HL-60 (cell line): ENCODE measurements around the gene SLAIN2.

Experiments
- CTCF ChIP-seq: IDR thresholded peaks from one replicate; pipeline ENCODE4 v1.5.1; 2011; ENCODE audit warnings: low read length, control low read depth, inconsistent platforms; ENCODE audit not compliant: insufficient read depth
- GABPA ChIP-seq: IDR thresholded peaks from 2 replicates; pipeline ENCODE4 v1.6.1; 2012; ENCODE audit warnings: low read depth
- POLR2AphosphoS5 ChIP-seq: IDR thresholded peaks from 2 replicates; pipeline ENCODE4 v1.6.1; 2012; ENCODE audit warnings: low read depth
- REST ChIP-seq: IDR thresholded peaks from 2 replicates; pipeline ENCODE4 v1.6.1; 2012; ENCODE audit warnings: low read depth; ENCODE audit not compliant: insufficient replicate concordance
- SPI1 ChIP-seq: IDR thresholded peaks from 2 replicates; pipeline ENCODE4 v1.6.1; 2012; ENCODE audit warnings: low read depth, mild to moderate bottlenecking, borderline replicate concordance

- TF ChIP-seq CTCF (no peak), REST (no peak), POLR2AphosphoS5 (no peak), GABPA (no peak), SPI1 (no peak)
These were observed 662 bp downstream of the SLAIN2 start for GRCh38 chr4:48341776-48342605.
